GM12891 (cell line): ENCODE measurements around the gene CEP350.

Experiments used
- POLR2AphosphoS5 ChIP-seq: IDR thresholded peaks from 2 replicates; pipeline ENCODE4 v1.6.1; 2011; ENCODE audit warnings: low read depth, low read length, control low read depth
- TAF1 ChIP-seq: IDR thresholded peaks from 2 replicates; pipeline ENCODE4 v1.6.1; 2011; ENCODE audit warnings: low read depth, low read length, control low read depth

GRCh38 chr1:180031664-180032063 lies 77.1 kb downstream of the CEP350 start:
- TF ChIP-seq TAF1 (no peak), POLR2AphosphoS5 (no peak)
